Measurements from ENCODE around the gene GLTPD2. TPM values are rescaled to one million over a fixed set of nuclear protein-coding genes. Genes with fewer than 3 reads are reported as not detected.

The GLTPD2 gene
- total and polyA plus RNA-seq, 2 donors (not counting 3 experiments of a cell fraction or from before 2014, with no cell fraction given) = not detected

DNA sequence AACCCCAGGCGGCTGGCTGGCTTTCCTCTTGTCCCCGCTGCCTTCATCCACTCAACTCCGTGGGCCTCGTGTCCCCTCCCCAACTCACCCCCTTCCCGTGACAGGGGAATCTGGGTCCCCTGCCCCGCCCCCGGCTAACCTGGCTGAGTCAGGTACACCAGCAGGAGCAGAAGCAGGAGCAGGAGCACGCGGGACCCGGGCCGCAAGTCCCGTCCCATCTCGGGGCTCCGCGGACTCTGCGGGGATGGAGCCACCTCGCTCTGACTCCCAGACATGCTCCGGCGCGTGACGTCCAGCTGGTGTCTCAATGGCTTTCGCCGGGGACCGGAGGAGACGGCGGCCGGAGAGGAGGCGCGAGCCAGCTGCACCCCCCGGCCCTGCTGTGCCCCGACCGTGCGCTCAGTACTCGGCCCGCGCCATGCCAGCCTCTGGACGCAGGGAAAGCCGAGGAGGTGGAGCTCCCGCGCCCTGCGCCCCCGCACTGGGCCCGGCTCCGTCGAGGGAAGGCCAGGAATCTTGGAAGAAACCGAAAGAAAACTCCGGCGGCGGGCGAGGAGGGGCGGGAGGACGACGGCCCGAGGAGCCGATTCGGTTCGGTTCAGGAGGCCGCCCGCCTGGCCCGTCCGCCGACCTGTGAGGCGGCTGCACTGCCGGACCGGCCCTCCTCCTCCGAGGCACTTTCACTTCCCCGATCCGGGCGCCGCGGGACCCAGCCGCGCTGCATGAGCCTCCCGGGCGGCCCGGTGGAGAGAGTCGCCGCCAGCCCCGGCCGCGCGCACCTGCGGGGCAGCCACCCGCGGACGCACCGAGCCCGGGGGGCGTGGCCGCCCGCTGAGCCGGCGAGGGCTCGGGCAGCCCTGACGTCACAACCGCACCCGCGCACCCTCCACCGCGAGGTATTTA lies 49.4 kb upstream of the GLTPD2 start, which contains the start of the genes CXCL16 and ZMYND15:
CXCL16 (minus strand) TSS at position 807 of the 903 bp plus-strand sequence; CDS start at position 218, 589 bp downstream.
ZMYND15 (plus strand) TSS at position 712 of the 903 bp plus-strand sequence. CDS start 716 bp downstream, outside the sequence.
- Histone ChIP-seq H3K27ac (ENCODE audit: insufficient read depth, low read depth, low read length) (no peak within 1 kb of the TSS), H3K9ac (replicated peaks; ENCODE audit: extremely low read depth, insufficient read depth, low read length) (no peak within 1 kb of the TSS), H3K79me2 (ENCODE audit: control insufficient read depth, insufficient read depth, low read length) (no peaks in the 10 kb centered on the region), H3K9me1 (replicated peaks; ENCODE audit: control insufficient read depth, extremely low read depth, insufficient read depth, low read length) (no peaks in the 10 kb centered on the region), H2AFZ (ENCODE audit: low read depth, low read length) (peak within 1 kb of the TSS; percentile 71), H3K9me3 (replicated peaks; ENCODE audit: control insufficient read depth, insufficient read depth, low read length) (no peaks in the 10 kb centered on the region), H3K36me3 (ENCODE audit: control insufficient read depth in 2 of 2, extremely low read depth in 1 of 2, insufficient read depth in 2 of 2, low read length in 2 of 2) (no peaks in the 10 kb centered on the region), H3K4me3 (replicated peaks in 1 of 3; ENCODE audit: insufficient read depth in 1 of 3, low read depth in 1 of 3, low read length in 3 of 3) (peak within 1 kb of the TSS; percentile 31 to 53 (median 47)), H3K4me2 (ENCODE audit: insufficient read depth, low read length) (peak within 1 kb of the TSS; percentile 66), H3K27me3 (ENCODE audit: control insufficient read depth in 2 of 2, insufficient read depth in 2 of 2, low read length in 2 of 2) (peaks cover 9 to 11% of the 10 kb centered on the region in 2 experiments), H4K20me1 (replicated peaks; ENCODE audit: control insufficient read depth, extremely low read depth, insufficient read depth, low read length) (no peaks in the 10 kb centered on the region), H3K4me1 (ENCODE audit: control insufficient read depth, extremely low read depth, insufficient read depth, low read length) (peaks cover 13% of the 10 kb centered on the region)
- CTCF ChIA-PET = interaction anchor here (0.6 to 2.0 kb wide), 4 partner anchors 29 to 164 kb away, joined by 3 to 6 read pairs (median 4); partner anchors contain the start of genes ARRB2 and CHRNE
- peak; percentile 62 for FAIRE-seq
- intact Hi-C loops (cut with micrococcal nuclease) = loop anchor here (1.0 kb wide), 1 partner anchor 8 kb away; the partner anchor contains the start of gene MED11
- dilution Hi-C loops (cut with MboI; ENCODE audit: extremely low pct_ligation_motif_present, low sequenced_read_pairs) = no loop called here
- peak; percentile 49 for DNase-seq (ENCODE audit: low read depth, low spot score)
- no TSS peak for BruUV-seq (replicated peaks)
- no peak for TF ChIP-seq POLR2AphosphoS5 (IDR thresholded peaks at IDR 0.05; ENCODE audit: insufficient read depth, low read depth, low read length)
- peak; percentile 23 for TF ChIP-seq EZH2 (IDR thresholded peaks at IDR 0.05; ENCODE audit: borderline replicate concordance, low read depth, low read length, severe bottlenecking)
- TF ChIP-seq CTCF (IDR thresholded peaks at IDR 0.05; ENCODE audit: extremely low read depth in 1 of 2, insufficient read depth in 1 of 2, low read depth in 1 of 2, low read length in 2 of 2) = no peak
- POLR2A ChIA-PET = no interaction called here

Measured in endothelial cell of umbilical vein (primary cell).